NCI-H1436 treated with DMSO at 0.1 percent for 48 hours (cell line): Measurements from ENCODE around the gene ITGA7.

Experiments
- DNase-seq: peaks from one replicate; lab custom pipeline; 2025; lab: John Stamatoyannopoulos, UW

The ITGA7 gene

GRCh38 chr12:55644591-55644990 lies 63.1 kb downstream of the ITGA7 start:
- DNase-seq = no peak

DNA sequence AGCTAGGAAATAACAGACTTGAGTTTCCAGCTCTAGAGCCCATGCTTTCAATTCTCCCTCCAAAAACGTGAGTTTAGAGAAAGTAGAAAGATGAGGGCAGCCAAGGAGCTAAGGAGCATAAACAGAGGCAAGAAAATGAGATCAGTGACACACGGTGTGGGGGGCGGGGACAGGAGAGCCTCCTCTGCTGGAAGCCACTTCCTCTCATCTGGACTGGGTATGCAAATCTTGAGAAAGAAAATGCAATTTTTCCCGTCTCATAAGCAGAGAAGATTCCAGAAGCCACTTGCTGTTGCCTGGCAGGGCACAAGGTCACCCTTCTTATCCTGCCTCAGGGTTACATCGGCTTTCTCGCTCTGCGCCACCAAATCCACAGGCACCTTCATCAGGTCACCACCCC lies 65.0 kb downstream of the ITGA7 start:
- no peak for DNase-seq

DNA sequence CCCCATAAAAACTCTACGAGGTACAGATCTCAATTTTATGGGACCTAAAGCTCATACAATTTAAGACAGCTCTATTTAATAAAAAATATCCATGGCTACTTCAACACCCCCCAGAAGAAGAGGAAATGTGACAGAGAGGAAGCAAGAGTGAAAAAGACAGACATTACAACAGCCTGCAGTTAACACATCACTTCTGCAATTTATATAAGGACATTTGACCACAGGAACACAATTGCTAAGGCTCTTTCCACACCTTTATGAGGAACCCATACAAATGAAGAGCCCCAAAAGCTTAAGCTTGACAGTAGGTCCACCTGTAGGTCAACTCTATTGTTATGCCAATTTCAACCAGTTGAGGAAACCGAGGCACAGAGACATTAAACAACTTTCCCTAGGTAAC lies 65.4 kb downstream of the ITGA7 start:
- DNase-seq = no peak

GRCh38 chr12:55641595-55641994 lies 66.1 kb downstream of the ITGA7 start:
- DNase-seq = no peak

- no peak for DNase-seq
These were observed 70.2 kb downstream of the ITGA7 start for GRCh38 chr12:55637467-55637866.

GRCh38 chr12:55636853-55637252 lies 70.9 kb downstream of the ITGA7 start, which contains the start of gene OR10P1:
Gene OR10P1, plus strand, starts transcription at chr12:55636892. Its CDS starts 0 bp downstream, at chr12:55636892.
- DNase-seq = no peak

DNA sequence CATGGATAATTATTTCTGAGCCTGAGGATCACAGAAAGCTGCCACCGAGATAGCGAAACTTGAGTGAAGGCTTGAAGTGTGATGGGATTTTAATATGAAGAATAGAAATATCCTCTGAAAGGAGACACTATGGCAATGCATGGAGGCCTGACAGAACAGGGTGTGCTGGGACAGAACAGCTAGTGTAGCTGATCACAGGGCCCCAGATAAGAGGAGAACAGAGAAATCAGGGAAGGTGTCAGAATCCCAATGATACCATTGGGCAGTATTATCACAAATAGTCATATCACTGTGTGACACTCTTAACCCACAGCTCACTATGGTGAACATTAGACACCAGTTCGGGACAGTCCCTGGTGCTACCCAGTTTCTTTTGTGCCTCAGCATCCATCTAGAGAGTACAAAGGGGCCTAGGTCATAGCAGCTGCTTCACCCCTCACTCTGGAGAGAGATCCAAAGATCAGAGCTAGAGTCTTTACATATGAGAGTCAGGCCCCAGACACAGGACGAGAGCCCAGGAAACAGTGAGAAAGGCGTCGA lies 71.5 kb downstream of the ITGA7 start:
- DNase-seq = no peak
